ENCODE results near the gene TOR1B.
"Not testable (repeated sequence)": the region's sequence is repeated elsewhere in the genome, so short reads cannot be mapped to it uniquely, and the experiment has no call there.

TOR1B gene

GRCh38 chr9:129802833-129803675 lies at the start of gene TOR1B:
Gene TOR1B, plus strand, starts transcription at chr9:129803184. Its CDS starts 29 bp downstream, at chr9:129803213.
- DNase-seq: peak; percentile 94

- no peak for DNase-seq
Measured at GRCh38 chr9:129755151-129755550, 47.8 kb upstream of the TOR1B start.

- no peak for DNase-seq
Measured at GRCh38 chr9:129756191-129756590, 46.8 kb upstream of the TOR1B start.

- peak; percentile 35 for DNase-seq
Measured at GRCh38 chr9:129757045-129757444, 45.9 kb upstream of the TOR1B start.

- no peak for DNase-seq
Measured at GRCh38 chr9:129759319-129759718, 43.7 kb upstream of the TOR1B start.

- no peak for DNase-seq
Measured at GRCh38 chr9:129759804-129760502, 43.0 kb upstream of the TOR1B start.

- not testable (repeated sequence) for DNase-seq
Measured at GRCh38 chr9:129760784-129761183, 42.2 kb upstream of the TOR1B start.

- DNase-seq: no peak
Measured at GRCh38 chr9:129761293-129761900, 41.6 kb upstream of the TOR1B start.

GRCh38 chr9:129761901-129762369 lies 41.0 kb upstream of the TOR1B start:
- no peak for DNase-seq

GRCh38 chr9:129762370-129762984 lies 40.5 kb upstream of the TOR1B start:
- DNase-seq: peak; percentile 73

GRCh38 chr9:129762985-129763926 lies 39.7 kb upstream of the TOR1B start:
- no peak for DNase-seq

GRCh38 chr9:129765764-129766317 lies 37.1 kb upstream of the TOR1B start:
- DNase-seq: no peak

GRCh38 chr9:129768486-129768885 lies 34.5 kb upstream of the TOR1B start:
- DNase-seq: no peak

GRCh38 chr9:129769669-129770068 lies 33.3 kb upstream of the TOR1B start:
- no peak for DNase-seq

GRCh38 chr9:129770741-129771140 lies 32.2 kb upstream of the TOR1B start:
- no peak for DNase-seq

GRCh38 chr9:129773262-129774048 lies 29.5 kb upstream of the TOR1B start:
- DNase-seq: peak; percentile 84

GRCh38 chr9:129774791-129775447 lies 28.1 kb upstream of the TOR1B start:
- DNase-seq: no peak

GRCh38 chr9:129775448-129775798 lies 27.6 kb upstream of the TOR1B start:
- no peak for DNase-seq

- not testable (repeated sequence) for DNase-seq
Measured at GRCh38 chr9:129776096-129776495, 26.9 kb upstream of the TOR1B start.

- DNase-seq: no peak
Measured at GRCh38 chr9:129776566-129776937, 26.4 kb upstream of the TOR1B start.

Measured in CD4-positive, alpha-beta T cell treated with Interferon gamma for 1 hour (primary cell).